T47D (cell line): ENCODE data around the gene FOSL2.

Experiments
- DNase-seq, 2 experiments: peaks; one replicate each; pipeline versions ENCODE4 v3.0.0 to v3.0.0-alpha.2; 2011 to 2012; ENCODE audit warnings: low read depth in 1 of 2, low spot score in 1 of 2
- JUND ChIP-seq: IDR thresholded peaks from 2 replicates; pipeline ENCODE4 v1.6.1; 2012; ENCODE audit warnings: low read depth
- in situ Hi-C: cut with HindIII; loops from 2 replicates; pipeline ENCODE4 v1.10.0; 2016; ENCODE audit warnings: low sequenced_read_pairs, low pct_unique_long_range_greater_than_20kb

FOSL2 gene

DNA sequence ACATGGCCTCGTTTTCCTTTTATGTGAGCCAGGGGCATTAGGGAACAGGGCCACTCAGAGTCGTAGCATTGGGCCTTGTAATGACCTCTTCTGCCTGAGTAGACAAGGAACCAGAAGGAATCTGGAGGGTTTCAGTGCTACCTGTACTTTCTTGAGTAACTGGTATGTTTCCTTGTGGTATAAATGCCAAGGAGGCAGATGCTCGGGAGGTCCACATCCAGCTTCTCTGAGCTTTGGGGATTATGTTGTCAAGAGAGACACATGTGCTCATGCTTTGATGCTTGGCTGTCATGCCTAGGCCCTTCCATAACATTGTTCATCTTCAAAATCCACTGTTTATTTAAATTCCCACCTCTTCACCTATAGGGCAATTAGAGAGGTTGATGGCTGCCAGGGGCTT, 26.3 kb downstream of the FOSL2 start:
- DNase-seq: no peak
- in situ Hi-C loops: no loop called here
- no peak for TF ChIP-seq JUND

- no peak for DNase-seq
- in situ Hi-C loops: no loop called here
- no peak for TF ChIP-seq JUND
These were observed 27.0 kb downstream of the FOSL2 start for GRCh38 chr2:28419443-28420270.

DNA sequence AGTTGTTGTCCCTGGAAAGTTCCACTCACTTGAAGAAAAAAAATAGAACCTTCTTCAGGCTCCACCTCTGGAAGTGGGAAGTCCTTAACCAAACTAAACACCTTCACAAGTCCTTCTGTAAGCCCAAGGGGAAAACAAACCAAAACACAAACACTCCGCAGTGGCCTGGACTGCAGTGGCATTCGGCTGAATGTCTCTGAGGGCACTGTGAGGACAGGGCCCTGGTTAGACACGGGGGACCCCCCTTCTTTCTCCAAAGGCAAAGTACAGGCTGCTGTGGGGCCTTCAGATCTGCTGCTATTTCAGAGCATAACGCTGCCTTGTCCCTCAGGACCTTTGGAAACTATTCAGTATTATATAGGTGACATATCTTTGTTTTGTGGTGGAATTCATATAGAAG, 28.1 kb downstream of the FOSL2 start:
- no peak for TF ChIP-seq JUND
- no peak for DNase-seq
- in situ Hi-C loops: no loop called here

GRCh38 chr2:28422908-28423741, 30.5 kb downstream of the FOSL2 start:
- in situ Hi-C loops: no loop called here
- DNase-seq: no peak
- no peak for TF ChIP-seq JUND

GRCh38 chr2:28423856-28424605, 31.4 kb downstream of the FOSL2 start:
- DNase-seq: no peak
- no peak for TF ChIP-seq JUND
- in situ Hi-C loops: no loop called here

- in situ Hi-C loops: no loop called here
- DNase-seq: no peak
- no peak for TF ChIP-seq JUND
These were observed 32.3 kb downstream of the FOSL2 start for GRCh38 chr2:28424799-28425463.

GRCh38 chr2:28425464-28425835, 32.8 kb downstream of the FOSL2 start:
- in situ Hi-C loops: no loop called here
- TF ChIP-seq JUND: no peak
- DNase-seq: no peak

DNA sequence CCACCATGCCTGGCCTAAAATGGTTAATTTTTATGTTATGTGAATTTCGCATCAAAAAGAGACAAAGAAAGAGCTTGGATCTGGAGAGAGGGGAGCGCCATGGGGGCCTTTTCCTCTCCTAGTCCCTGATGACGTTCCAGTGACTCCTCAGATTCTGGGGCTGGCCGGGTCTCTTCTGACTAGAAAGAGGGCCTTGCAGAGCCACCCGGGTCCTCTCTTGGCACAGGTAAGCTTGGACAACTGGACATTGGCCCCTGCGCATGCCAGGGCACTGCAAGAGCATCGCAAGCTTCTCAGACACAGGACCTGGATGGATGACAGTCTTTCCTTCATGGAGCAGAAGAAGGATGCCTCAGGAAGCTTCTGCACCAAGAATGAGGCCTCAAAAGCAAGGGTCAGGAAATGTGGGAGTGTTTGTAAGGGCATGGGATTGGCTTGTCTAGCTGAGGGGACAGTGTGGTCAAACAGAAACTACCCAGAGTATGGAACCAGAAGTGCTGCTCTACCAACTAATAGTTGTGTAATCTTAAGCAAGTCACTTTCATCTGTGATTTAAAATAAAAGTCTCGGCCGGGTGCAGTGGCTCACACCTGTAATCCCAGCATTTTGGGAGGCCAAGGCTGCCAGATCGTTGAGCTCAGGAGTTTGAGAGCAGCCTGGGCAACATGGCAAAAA, 35.2 kb downstream of the FOSL2 start:
- no peak for TF ChIP-seq JUND
- in situ Hi-C loops: no loop called here
- no peak for DNase-seq

DNA sequence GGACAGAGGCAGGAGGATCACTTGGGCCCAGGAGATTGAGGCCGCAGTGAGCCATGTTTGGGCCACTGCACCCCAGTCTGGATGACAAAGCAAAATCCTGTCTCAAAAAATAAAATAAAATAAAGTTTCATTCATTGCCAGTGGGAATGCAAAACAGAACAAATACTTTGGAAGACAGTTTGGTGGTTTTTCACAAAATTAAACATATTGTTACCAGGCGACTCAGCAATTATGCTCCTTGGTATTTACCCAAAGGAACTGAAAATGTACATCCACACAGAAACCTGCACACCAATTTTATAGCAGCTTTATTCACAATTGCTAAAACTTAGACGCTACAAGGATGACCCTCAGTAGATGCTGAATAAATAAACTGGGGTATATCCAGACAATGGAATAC, 35.8 kb downstream of the FOSL2 start:
- no peak for DNase-seq
- in situ Hi-C loops: no loop called here
- no peak for TF ChIP-seq JUND

GRCh38 chr2:28429636-28430376, 37.1 kb downstream of the FOSL2 start:
- DNase-seq: no peak
- in situ Hi-C loops: no loop called here
- TF ChIP-seq JUND: no peak

DNA sequence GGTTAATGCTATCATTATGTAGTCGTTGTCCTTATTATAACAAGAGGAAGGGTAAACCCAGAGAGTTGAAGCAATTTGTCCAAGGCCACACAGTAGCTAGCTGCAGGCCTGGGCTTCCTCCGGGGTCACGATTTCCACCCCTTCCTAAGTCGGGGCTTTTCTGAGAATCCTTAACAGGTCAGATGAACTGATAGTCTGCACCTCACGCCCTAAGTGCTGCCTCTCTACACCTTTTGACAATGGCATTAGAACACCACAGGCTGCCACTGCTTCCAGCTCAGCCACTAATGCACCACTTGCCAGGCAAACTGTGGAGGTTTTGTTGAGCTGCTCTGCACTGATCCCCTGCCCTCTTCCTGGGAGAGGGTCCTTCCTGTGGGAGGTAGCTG, 37.7 kb downstream of the FOSL2 start:
- no peak for DNase-seq
- TF ChIP-seq JUND: no peak
- in situ Hi-C loops: no loop called here
